ENCODE results near the gene SORT1. TPM values are rescaled to one million over a fixed set of nuclear protein-coding genes. Genes with fewer than 3 reads are reported as not detected.

SORT1 gene
- total RNA-seq, 1 donor from 2014 or later = 52.3 TPM

GRCh38 chr1:109261006-109261405 lies 136.7 kb downstream of the SORT1 start:
- Mint-ChIP-seq H3K4me3 (no peak overlapping the region), H3K27ac (no peak overlapping the region), H3K36me3 (peaks cover 4% of the 10 kb centered on the region), H3K4me1 (ENCODE audit: unreplicated experiment) (peaks cover 24% of the 10 kb centered on the region), H3K27me3 (no peaks in the 10 kb centered on the region), H3K9me3 (no peaks in the 10 kb centered on the region)
- DNase-seq (ENCODE audit: extremely low spot score, unreplicated experiment) = no peak
- TF ChIP-seq CTCF (conservative IDR thresholded peaks at IDR 0.05) = no peak

- H3K4me1 Mint-ChIP-seq (ENCODE audit: unreplicated experiment) = peaks cover 32% of the 10 kb centered on the region
These were observed 137.8 kb downstream of the SORT1 start for GRCh38 chr1:109259674-109260557.

More at GRCh38 chr1:109259674-109260557, 137.8 kb downstream of the SORT1 start:
- no peak for TF ChIP-seq CTCF (conservative IDR thresholded peaks at IDR 0.05)
- H3K36me3 Mint-ChIP-seq = peaks cover 4% of the 10 kb centered on the region
- no peaks in the 10 kb centered on the region for H3K9me3 Mint-ChIP-seq
- H3K4me3 Mint-ChIP-seq = no peak overlapping the region
- no peak for DNase-seq (ENCODE audit: extremely low spot score, unreplicated experiment)
- no peaks in the 10 kb centered on the region for H3K27me3 Mint-ChIP-seq
- H3K27ac Mint-ChIP-seq = no peak overlapping the region

Other genes with a start within 250 kb of the SORT1 start
- 136 and 173 TPM in 2 replicates for gene SARS1, start 184.0 kb downstream of the SORT1 start, total RNA-seq (ENCODE audit: low replicate concordance)
- 23.4 and 35.5 TPM in 2 replicates for gene CELSR2, start 148.4 kb downstream of the SORT1 start, total RNA-seq (ENCODE audit: low replicate concordance)
- gene PSRC1, start 114.8 kb downstream of the SORT1 start, total RNA-seq (ENCODE audit: low replicate concordance) = 10.3 and 46.2 TPM in 2 replicates
- gene MYBPHL, start 90.9 kb downstream of the SORT1 start, total RNA-seq (ENCODE audit: low replicate concordance) = 0.48 and 0.60 TPM in 2 replicates
- 84.3 and 85.7 TPM in 2 replicates for gene PSMA5, start 28.5 kb upstream of the SORT1 start, total RNA-seq (ENCODE audit: low replicate concordance)
- 0.33 and 0.58 TPM in 2 replicates for gene SYPL2, start 68.6 kb upstream of the SORT1 start, total RNA-seq (ENCODE audit: low replicate concordance)
- gene ATXN7L2, start 86.0 kb upstream of the SORT1 start, total RNA-seq (ENCODE audit: low replicate concordance) = 5.7 and 12.0 TPM in 2 replicates
- 10.4 and 14.3 TPM in 2 replicates for gene CYB561D1, start 96.2 kb upstream of the SORT1 start, total RNA-seq (ENCODE audit: low replicate concordance)
- gene AMIGO1, start 111.8 kb upstream of the SORT1 start, total RNA-seq (ENCODE audit: low replicate concordance) = 5.4 and 6.1 TPM in 2 replicates
- gene GPR61, start 142.0 kb upstream of the SORT1 start, total RNA-seq (ENCODE audit: low replicate concordance) = not detected in 2 replicates
- 8.8 and 8.9 TPM in 2 replicates for gene GNAI3, start 150.7 kb upstream of the SORT1 start, total RNA-seq (ENCODE audit: low replicate concordance)
- not detected in 2 replicates for gene GNAT2, start 221.7 kb upstream of the SORT1 start, total RNA-seq (ENCODE audit: low replicate concordance)
- gene AMPD2, start 221.9 kb upstream of the SORT1 start, total RNA-seq (ENCODE audit: low replicate concordance) = 71.1 and 105 TPM in 2 replicates